Measurements from ENCODE around the gene NPPB.

GRCh38 chr1:11825131-11825530, 33.6 kb downstream of the NPPB start:
- TF ChIP-seq YY1 (IDR thresholded peaks at IDR 0.05; ENCODE audit: low read depth) (no peak), MAX (IDR thresholded peaks at IDR 0.05) (no peak), USF1 (IDR thresholded peaks at IDR 0.05) (no peak), NFIC (IDR thresholded peaks at IDR 0.05) (no peak), RAD21 (IDR thresholded peaks at IDR 0.05; ENCODE audit: low read depth) (no peak), TAF1 (IDR thresholded peaks at IDR 0.05; ENCODE audit: low read depth) (no peak)
